ENCODE measurements around the gene SERPINB6.

The SERPINB6 gene

GRCh38 chr6:2963756-2964155 is 7.6 kb downstream of the SERPINB6 start:
- no peak for DNase-seq (ENCODE audit: low read depth in 2 of 2)
- no peak for TF ChIP-seq CTCF (IDR thresholded peaks at IDR 0.05; ENCODE audit: low read depth, low read length)
- no peak overlapping the region for H3K4me3 ChIP-seq (replicated peaks in 1 of 2; ENCODE audit: low read depth in 2 of 2, low read length in 2 of 2)

- TF ChIP-seq CTCF (IDR thresholded peaks at IDR 0.05; ENCODE audit: low read depth, low read length), result no peak
- DNase-seq (ENCODE audit: low read depth in 2 of 2), result no peak
- no peak overlapping the region for H3K4me3 ChIP-seq (replicated peaks in 1 of 2; ENCODE audit: low read depth in 2 of 2, low read length in 2 of 2)
Measured at GRCh38 chr6:2962636-2963035, 8.7 kb downstream of the SERPINB6 start.

- DNase-seq (ENCODE audit: low read depth in 2 of 2), result no peak
- TF ChIP-seq CTCF (IDR thresholded peaks at IDR 0.05; ENCODE audit: low read depth, low read length), result no peak
Measured at GRCh38 chr6:2962004-2962403, 9.4 kb downstream of the SERPINB6 start.

GRCh38 chr6:2961506-2961905 is 9.9 kb downstream of the SERPINB6 start:
- H3K4me3 ChIP-seq (replicated peaks in 1 of 2; ENCODE audit: low read depth in 2 of 2, low read length in 2 of 2), result no peak overlapping the region
- no peak for TF ChIP-seq CTCF (IDR thresholded peaks at IDR 0.05; ENCODE audit: low read depth, low read length)
- DNase-seq (ENCODE audit: low read depth in 2 of 2), result no peak

More at GRCh38 chr6:2962004-2962403, 9.4 kb downstream of the SERPINB6 start:
- H3K4me3 ChIP-seq (replicated peaks in 1 of 2; ENCODE audit: low read depth in 2 of 2, low read length in 2 of 2), result no peak overlapping the region

- H3K4me3 ChIP-seq (replicated peaks in 1 of 2; ENCODE audit: low read depth in 2 of 2, low read length in 2 of 2), result no peak overlapping the region
- TF ChIP-seq CTCF (IDR thresholded peaks at IDR 0.05; ENCODE audit: low read depth, low read length), result no peak
- no peak for DNase-seq (ENCODE audit: low read depth in 2 of 2)
Measured at GRCh38 chr6:2960935-2961334, 10.4 kb downstream of the SERPINB6 start.

- H3K4me3 ChIP-seq (replicated peaks in 1 of 2; ENCODE audit: low read depth in 2 of 2, low read length in 2 of 2), result no peak overlapping the region
- TF ChIP-seq CTCF (IDR thresholded peaks at IDR 0.05; ENCODE audit: low read depth, low read length), result no peak
- DNase-seq (ENCODE audit: low read depth in 2 of 2), result peak; percentile 67 to 81
Measured at GRCh38 chr6:2959909-2960719, 11.3 kb downstream of the SERPINB6 start.

Measured in cardiac fibroblast (primary cell).